Hematopoietic multipotent progenitor cell treated with erythropoietin and hydrocortisone succinate and interleukin-3 and kit ligand, for 8 days (in vitro differentiated cells): ENCODE measurements around the gene PEMT.

Experiments used
- DNase-seq: peaks from one replicate; pipeline ENCODE4 v3.0.0-alpha.2; 2015

Gene PEMT

GRCh38 chr17:17511881-17512858, 79.3 kb downstream of the PEMT start:
- DNase-seq = peak; percentile 71

- peak; percentile 10 for DNase-seq
Observed at GRCh38 chr17:17511293-17511741, 80.2 kb downstream of the PEMT start.

- peak; percentile 18 for DNase-seq
Observed at GRCh38 chr17:17510456-17511292, 80.8 kb downstream of the PEMT start.

GRCh38 chr17:17509601-17510425, 81.7 kb downstream of the PEMT start:
- peak; percentile 36 for DNase-seq

- DNase-seq = peak; percentile 69
Observed at GRCh38 chr17:17508646-17509591, 82.6 kb downstream of the PEMT start.

- DNase-seq = no peak
Observed at GRCh38 chr17:17508019-17508535, 83.4 kb downstream of the PEMT start.

GRCh38 chr17:17507465-17508011, 84.0 kb downstream of the PEMT start:
- no peak for DNase-seq

GRCh38 chr17:17506893-17507464, 84.5 kb downstream of the PEMT start:
- DNase-seq = no peak

GRCh38 chr17:17506181-17506741, 85.2 kb downstream of the PEMT start:
- no peak for DNase-seq

GRCh38 chr17:17505610-17506171, 85.8 kb downstream of the PEMT start:
- no peak for DNase-seq

- no peak for DNase-seq
Observed at GRCh38 chr17:17505151-17505550, 86.4 kb downstream of the PEMT start.

- DNase-seq = no peak
Observed at GRCh38 chr17:17504341-17505140, 87.0 kb downstream of the PEMT start.

GRCh38 chr17:17503566-17504130, 87.9 kb downstream of the PEMT start:
- no peak for DNase-seq

GRCh38 chr17:17502741-17503565, 88.6 kb downstream of the PEMT start:
- DNase-seq = no peak

- DNase-seq = no peak
Observed at GRCh38 chr17:17500999-17501605, 90.4 kb downstream of the PEMT start.

- no peak for DNase-seq
Observed at GRCh38 chr17:17499402-17500145, 91.9 kb downstream of the PEMT start.
